Fibroblast of lung (primary cell): ENCODE measurements around the gene DNAJC12.

ENCODE experiments used
- CTCF ChIP-seq, 2 donors: IDR thresholded peaks in 1 of 2; conservative IDR thresholded peaks in 1 of 2; 1 replicate in 1 of 2; 2 replicates in 1 of 2; pipeline ENCODE4 v1.5.1; 2011 to 2012; ENCODE audit warnings: low read length in 2 of 2, control low read depth in 1 of 2, inconsistent platforms in 1 of 2, low read depth in 1 of 2, mild to moderate bottlenecking in 1 of 2
- EZH2 ChIP-seq: IDR thresholded peaks from 2 replicates; pipeline ENCODE4 v1.5.1; 2012; ENCODE audit warnings: low read length, control low read depth, mild to moderate bottlenecking; ENCODE audit errors: missing control alignments

- TF ChIP-seq EZH2 (no peak), CTCF (conservative IDR thresholded peaks at IDR 0.05 in 1 of 2, IDR thresholded peaks at IDR 0.05 in 1 of 2; ENCODE audit: low read depth in 1 of 2, low read length in 2 of 2) (no peak)
Observed at GRCh38 chr10:67819768-67820204, 18.2 kb downstream of the DNAJC12 start.
